Gastrocnemius medialis (tissue), 4 donors: ENCODE results near the gene MYT1.

Experiments used
- CTCF ChIP-seq, 5 experiments: fragments of 450-650 bp in 3 of 5; fragments of 200-600 bp in 2 of 5; sonication (generic) in 2 of 5; IDR thresholded peaks in 4 of 5; conservative IDR thresholded peaks in 1 of 5; 1 replicate in 4 of 5; 2 replicates in 1 of 5; pipeline ENCODE4 v1.5.1; 2016 to 2019; ENCODE audit warnings: antibody characterized with exemption in 5 of 5, mild to moderate bottlenecking in 3 of 5, moderate library complexity in 3 of 5
- POLR2A ChIP-seq, 2 donors: fragments of 450-650 bp; IDR thresholded peaks; one replicate each; pipeline ENCODE4 v1.6.1; 2017; ENCODE audit warnings: antibody characterized with exemption in 2 of 2, mild to moderate bottlenecking in 2 of 2, moderate library complexity in 2 of 2

GRCh38 chr20:64181391-64181790 is 17.1 kb downstream of the MYT1 start:
- TF ChIP-seq POLR2A (IDR thresholded peaks at IDR 0.05) (no peak), CTCF (IDR thresholded peaks at IDR 0.05 in 4 of 5, conservative IDR thresholded peaks at IDR 0.05 in 1 of 5) (no peak)
